K562 (cell line): ENCODE measurements around the gene AKAP13. TPM values are rescaled to one million over a fixed set of nuclear protein-coding genes. Genes with fewer than 3 reads are reported as not detected.

Experiments
- ATF1 ChIP-seq, 2 experiments: fragments of 450-650 bp in 1 of 2; IDR thresholded peaks; 2 replicates each; pipeline ENCODE4 v1.6.1; 2016; ENCODE audit warnings: missing compliant biosample characterization in 1 of 2, missing genetic modification characterization in 1 of 2
- CTCF ChIP-seq, 3 experiments: IDR thresholded peaks in 2 of 3; conservative IDR thresholded peaks in 1 of 3; 2 replicates each; pipeline ENCODE4 v1.5.1; 2011 to 2012; ENCODE audit warnings: low read length in 3 of 3, mild to moderate bottlenecking in 3 of 3, control low read depth in 2 of 3, improper control_type of control experiment in 1 of 3, inconsistent platforms in 1 of 3, low read depth in 1 of 3, mixed read lengths in 1 of 3, moderate library complexity in 1 of 3; ENCODE audit not compliant: insufficient read depth in 2 of 3
- DMBX1 ChIP-seq: fragments of 250-450 bp; sonication (Bioruptor Pico); IDR thresholded peaks from 2 replicates; pipeline ENCODE4 v1.8.0; 2022; ENCODE audit warnings: inconsistent platforms, mild to moderate bottlenecking, moderate library complexity, borderline replicate concordance
- E2F8 ChIP-seq: fragments of 450-650 bp; IDR thresholded peaks from 2 replicates; pipeline ENCODE4 v1.7.1; 2018; ENCODE audit warnings: mild to moderate bottlenecking, low read depth; ENCODE audit not compliant: partially characterized antibody
- KHSRP ChIP-seq: fragments of 450-650 bp; IDR thresholded peaks from 2 replicates; pipeline ENCODE4 v1.6.1; 2017
- MEIS2 ChIP-seq: fragments of 450-650 bp; IDR thresholded peaks from 2 replicates; pipeline ENCODE4 v1.6.1; 2014; ENCODE audit warnings: mild to moderate bottlenecking; ENCODE audit not compliant: partially characterized antibody
- PKNOX1 ChIP-seq: fragments of 450-650 bp; IDR thresholded peaks from 2 replicates; pipeline ENCODE4 v1.6.1; 2016
- RNF2 ChIP-seq: sonication (generic); IDR thresholded peaks from 2 replicates; pipeline ENCODE4 v1.6.1; 2016
- STAT5B ChIP-seq: fragments of 250-450 bp; sonication (Bioruptor Pico); IDR thresholded peaks from 2 replicates; pipeline ENCODE4 v1.8.0; 2021; ENCODE audit warnings: mild to moderate bottlenecking, inconsistent platforms
- ZNF384 ChIP-seq: IDR thresholded peaks from 2 replicates; pipeline ENCODE4 v1.6.1; 2012; ENCODE audit warnings: low read depth, low read length, improper control_type of control experiment
- ZNF655 ChIP-seq: fragments of 250-450 bp; sonication (Bioruptor Pico); IDR thresholded peaks from 2 replicates; pipeline ENCODE4 v1.5.0; 2021
- ZNF696 ChIP-seq: fragments of 250-450 bp; sonication (Bioruptor Pico); conservative IDR thresholded peaks from 2 replicates; pipeline ENCODE4 v1.4.0; 2020; ENCODE audit warnings: mild to moderate bottlenecking, moderate library complexity
- polyA plus RNA-seq, 8 experiments: library from polyadenylated mRNA; depleted of rRNA in 4 of 8; stranded (reverse) in 5 of 8; unstranded in 3 of 8; fragments of >200 nt; fragmentation: Nextera tagmentation in 2 of 8; fragmentation: Illumina TruSeq in 1 of 8; extraction: Ambion mirVana in 2 of 8; extraction: Trizol in 1 of 8; gene quantifications; 2 replicates each; pipeline versions ENCODE4 v1.2.1 to v1.2.3, GENCODE V29; 2011 to 2014; ENCODE audit warnings: inconsistent platforms in 1 of 8, missing spikeins in 1 of 8
- total RNA-seq, 7 experiments: library from RNA; depleted of rRNA in 6 of 7; stranded (reverse); fragments of >200 nt in 6 of 7; fragmentation: Illumina TruSeq in 2 of 7; extraction: Trizol in 2 of 7; gene quantifications; 2 replicates each; pipeline versions ENCODE4 v1.2.1 to v1.2.3, GENCODE V29; 2011 to 2021; ENCODE audit warnings: low replicate concordance in 1 of 7

AKAP13 gene
- total and polyA plus RNA-seq, 9 of the 15 experiments (the other 6 are each of a cell fraction or from before 2014, with no cell fraction given), result 0.03 to 1.7 (median 0.42) TPM

DNA sequence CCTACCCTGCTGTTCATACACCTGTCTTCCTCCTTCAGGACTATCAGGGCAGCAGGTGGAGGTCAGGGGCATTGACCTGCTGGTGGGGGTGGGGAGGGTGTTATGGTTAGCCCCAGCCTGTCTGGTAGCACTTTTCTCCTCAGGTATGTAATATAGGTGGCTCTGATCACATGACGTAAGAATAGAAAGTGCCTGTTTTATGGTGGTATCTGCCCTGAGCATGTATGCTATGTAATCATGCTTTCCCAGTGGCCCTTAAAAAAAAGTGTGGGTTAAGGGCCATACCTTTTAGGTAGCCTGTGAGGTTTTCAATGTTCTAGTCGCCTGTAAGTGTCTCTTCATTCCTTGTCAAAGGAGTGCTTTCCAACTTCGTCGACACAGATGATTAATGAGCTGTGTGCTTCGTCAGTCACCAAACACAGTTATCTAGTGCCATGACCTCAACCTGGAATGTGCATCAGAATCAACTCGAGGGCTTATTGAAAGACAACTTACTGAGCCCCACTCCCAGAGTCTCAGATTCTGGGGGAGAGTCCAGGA is 328.1 kb downstream of the AKAP13 start (continued):
- TF ChIP-seq CTCF (IDR thresholded peaks at IDR 0.05 in 2 of 3, conservative IDR thresholded peaks at IDR 0.05 in 1 of 3; ENCODE audit: insufficient read depth in 2 of 3, low read depth in 1 of 3, low read length in 3 of 3) (no peak), ZNF655 (CRISPR knock-in tag) (no peak), RNF2 (no peak), ATF1 (CRISPR knock-in tag; IDR thresholded peaks at IDR 0.05) (no peak), ATF1 (tag; IDR thresholded peaks at IDR 0.05) (0 out of 2 replicates have a peak, but pooled peaks have one; percentile 14), ZNF384 (no peak), E2F8 (no peak), STAT5B (CRISPR knock-in tag) (no peak), KHSRP (no peak), DMBX1 (CRISPR knock-in tag) (no peak), PKNOX1 (0 out of 2 replicates have a peak, but pooled peaks have one; percentile 15), MEIS2 (peak; percentile 59), ZNF696 (CRISPR knock-in tag) (no peak)
